ENCODE data around the gene KRT85. TPM values are rescaled to one million over a fixed set of nuclear protein-coding genes. Genes with fewer than 3 reads are reported as not detected.

KRT85 gene
- total RNA-seq, 1 donor from 2014 or later: not detected

- H3K27me3 ChIP-seq (ENCODE audit: insufficient read depth, low read length): peaks cover 23% of the 10 kb centered on the region
- FAIRE-seq: no peak
Observed at GRCh38 chr12:52319097-52319496, 48.2 kb downstream of the KRT85 start.

GRCh38 chr12:52318241-52318990, 48.9 kb downstream of the KRT85 start:
- Mint-ChIP-seq H3K27me3 (ENCODE audit: low read depth, unreplicated experiment) (peaks cover 84% of the 10 kb centered on the region), H3K36me3 (ENCODE audit: low read depth, unreplicated experiment) (peaks cover 2% of the 10 kb centered on the region), H3K27ac (ENCODE audit: unreplicated experiment) (no peak overlapping the region), H3K9me3 (ENCODE audit: unreplicated experiment) (no peaks in the 10 kb centered on the region), H3K4me1 (ENCODE audit: low read depth, unreplicated experiment) (no peaks in the 10 kb centered on the region), H3K4me3 (ENCODE audit: unreplicated experiment) (no peak overlapping the region)
- Histone ChIP-seq H2AFZ (ENCODE audit: low read depth, low read length) (no peak overlapping the region), H3K79me2 (ENCODE audit: insufficient read depth, low read length) (no peaks in the 10 kb centered on the region), H3K4me1 (ENCODE audit: insufficient read depth, low read length) (no peaks in the 10 kb centered on the region), H4K20me1 (ENCODE audit: insufficient read depth, low read length) (no peaks in the 10 kb centered on the region), H3K9me3 (ENCODE audit: insufficient read depth, low read depth, low read length) (no peaks in the 10 kb centered on the region), H3K27ac (ENCODE audit: low read depth, low read length) (no peak overlapping the region), H3K36me3 (ENCODE audit: insufficient read depth, low read length) (no peaks in the 10 kb centered on the region), H3K27me3 (ENCODE audit: insufficient read depth, low read length) (peaks cover 21% of the 10 kb centered on the region), H3K4me2 (ENCODE audit: low read length) (no peak overlapping the region), H3K4me3 (ENCODE audit: insufficient read depth, low read depth, low read length) (no peak overlapping the region), H3K9ac (ENCODE audit: low read length) (no peak overlapping the region)
- DNase-seq (ENCODE audit: low read depth) (no peak), FAIRE-seq (no peak)
- TF ChIP-seq CTCF (IDR thresholded peaks at IDR 0.05; ENCODE audit: insufficient read depth, low read depth, low read length) (no peak), EZH2 (IDR thresholded peaks at IDR 0.05; ENCODE audit: insufficient read depth, low read length) (no peak)

More at GRCh38 chr12:52319097-52319496, 48.2 kb downstream of the KRT85 start:
- Histone ChIP-seq H3K79me2 (ENCODE audit: insufficient read depth, low read length) (no peaks in the 10 kb centered on the region), H3K4me2 (ENCODE audit: low read length) (no peak overlapping the region), H3K4me1 (ENCODE audit: insufficient read depth, low read length) (no peaks in the 10 kb centered on the region), H3K4me3 (ENCODE audit: insufficient read depth, low read depth, low read length) (no peak overlapping the region), H3K36me3 (ENCODE audit: insufficient read depth, low read length) (no peaks in the 10 kb centered on the region), H3K9me3 (ENCODE audit: insufficient read depth, low read depth, low read length) (no peaks in the 10 kb centered on the region), H4K20me1 (ENCODE audit: insufficient read depth, low read length) (no peaks in the 10 kb centered on the region), H2AFZ (ENCODE audit: low read depth, low read length) (no peak overlapping the region), H3K9ac (ENCODE audit: low read length) (no peak overlapping the region), H3K27ac (ENCODE audit: low read depth, low read length) (no peak overlapping the region)
- Mint-ChIP-seq H3K27ac (ENCODE audit: unreplicated experiment) (no peak overlapping the region), H3K36me3 (ENCODE audit: low read depth, unreplicated experiment) (peaks cover 2% of the 10 kb centered on the region), H3K27me3 (ENCODE audit: low read depth, unreplicated experiment) (peaks cover 83% of the 10 kb centered on the region), H3K4me1 (ENCODE audit: low read depth, unreplicated experiment) (no peaks in the 10 kb centered on the region), H3K4me3 (ENCODE audit: unreplicated experiment) (no peak overlapping the region), H3K9me3 (ENCODE audit: unreplicated experiment) (no peaks in the 10 kb centered on the region)
- DNase-seq (ENCODE audit: low read depth): no peak
- TF ChIP-seq EZH2 (IDR thresholded peaks at IDR 0.05; ENCODE audit: insufficient read depth, low read length) (no peak), CTCF (IDR thresholded peaks at IDR 0.05; ENCODE audit: insufficient read depth, low read depth, low read length) (no peak)

- Histone ChIP-seq H3K27ac (ENCODE audit: low read depth, low read length) (no peak overlapping the region), H3K4me3 (ENCODE audit: insufficient read depth, low read depth, low read length) (no peak overlapping the region), H3K27me3 (ENCODE audit: insufficient read depth, low read length) (peaks cover 20% of the 10 kb centered on the region), H3K9ac (ENCODE audit: low read length) (no peak overlapping the region), H3K36me3 (ENCODE audit: insufficient read depth, low read length) (no peaks in the 10 kb centered on the region), H3K79me2 (ENCODE audit: insufficient read depth, low read length) (no peaks in the 10 kb centered on the region), H2AFZ (ENCODE audit: low read depth, low read length) (no peak overlapping the region), H3K4me2 (ENCODE audit: low read length) (no peak overlapping the region), H3K4me1 (ENCODE audit: insufficient read depth, low read length) (no peaks in the 10 kb centered on the region), H4K20me1 (ENCODE audit: insufficient read depth, low read length) (no peaks in the 10 kb centered on the region), H3K9me3 (ENCODE audit: insufficient read depth, low read depth, low read length) (no peaks in the 10 kb centered on the region)
- DNase-seq (ENCODE audit: low read depth): no peak
- Mint-ChIP-seq H3K4me1 (ENCODE audit: low read depth, unreplicated experiment) (peaks cover 3% of the 10 kb centered on the region), H3K4me3 (ENCODE audit: unreplicated experiment) (no peak overlapping the region), H3K9me3 (ENCODE audit: unreplicated experiment) (no peaks in the 10 kb centered on the region), H3K27ac (ENCODE audit: unreplicated experiment) (no peak overlapping the region), H3K36me3 (ENCODE audit: low read depth, unreplicated experiment) (peaks cover 2% of the 10 kb centered on the region), H3K27me3 (ENCODE audit: low read depth, unreplicated experiment) (peaks cover 84% of the 10 kb centered on the region)
- FAIRE-seq: no peak
- no peak for TF ChIP-seq CTCF (IDR thresholded peaks at IDR 0.05; ENCODE audit: insufficient read depth, low read depth, low read length)
Observed at GRCh38 chr12:52317468-52318052, 49.7 kb downstream of the KRT85 start.

All from astrocyte (in vitro differentiated cells and primary cell).